Uterus (tissue), 4 donors: ENCODE measurements around the gene AK2. TPM values are rescaled to one million over a fixed set of nuclear protein-coding genes. Genes with fewer than 3 reads are reported as not detected.

Experiments
- DNase-seq, 2 donors: peaks; one replicate each; pipeline ENCODE4 v3.0.0-alpha.2; 2019 to 2020
- H3K27ac ChIP-seq, 2 donors: fragments of 200-600 bp; sonication (generic); 1 replicate in 1 of 2; 2 replicates in 1 of 2; pipeline ENCODE4 v1.5.1; 2016 to 2018
- H3K27me3 ChIP-seq, 2 donors: fragments of 200-600 bp; sonication (generic); one replicate each; pipeline ENCODE4 v1.5.1; 2018 to 2019; ENCODE audit warnings: control low read depth in 1 of 2
- H3K36me3 ChIP-seq, 2 donors: fragments of 200-600 bp; sonication (generic); one replicate each; pipeline ENCODE4 v1.5.1; 2019; ENCODE audit warnings: control low read depth in 1 of 2
- H3K4me1 ChIP-seq, 2 donors: fragments of 200-600 bp; sonication (generic); one replicate each; pipeline ENCODE4 v1.5.1; 2018 to 2019; ENCODE audit warnings: control low read depth in 1 of 2
- H3K4me3 ChIP-seq, 2 donors: fragments of 200-600 bp; sonication (generic); 1 replicate in 1 of 2; 2 replicates in 1 of 2; pipeline ENCODE4 v1.5.1; 2018 to 2019; ENCODE audit warnings: mild to moderate bottlenecking in 1 of 2
- H3K9me3 ChIP-seq, 2 donors: fragments of 200-600 bp; sonication (generic); one replicate each; pipeline ENCODE4 v1.5.1; 2019; ENCODE audit warnings: control low read depth in 1 of 2
- CTCF ChIP-seq, 4 experiments: fragments of 200-600 bp in 2 of 4; fragments of 450-650 bp in 2 of 4; sonication (generic) in 2 of 4; IDR thresholded peaks; one replicate each; pipeline ENCODE4 v1.5.1; 2016 to 2019; ENCODE audit warnings: antibody characterized with exemption in 4 of 4, mild to moderate bottlenecking in 2 of 4, moderate library complexity in 1 of 4
- POLR2A ChIP-seq, 2 donors: fragments of 450-650 bp; IDR thresholded peaks; one replicate each; pipeline ENCODE4 v1.6.1; 2016; ENCODE audit warnings: antibody characterized with exemption in 2 of 2, mild to moderate bottlenecking in 1 of 2, moderate library complexity in 1 of 2
- intact Hi-C: fragments of 100-400 bp; cut with DNase I; formaldehyde crosslinking; loops from one replicate; pipeline ENCODE4 v1.15.1; 2023; ENCODE audit warnings: low total_unique reads
- total RNA-seq, 4 donors: library from RNA; depleted of rRNA in 3 of 4; stranded (reverse); fragments of >200 nt in 3 of 4; gene quantifications; one replicate each; pipeline versions ENCODE4 v1.1.0 to v1.2.4, GENCODE V29; 2014 to 2023
- donor health status: DM: yes; HTN: yes; CAD: no.

Gene AK2
- total RNA-seq, 4 donors from 2014 or later = 47.6 to 126 (median 89.2) TPM

DNA sequence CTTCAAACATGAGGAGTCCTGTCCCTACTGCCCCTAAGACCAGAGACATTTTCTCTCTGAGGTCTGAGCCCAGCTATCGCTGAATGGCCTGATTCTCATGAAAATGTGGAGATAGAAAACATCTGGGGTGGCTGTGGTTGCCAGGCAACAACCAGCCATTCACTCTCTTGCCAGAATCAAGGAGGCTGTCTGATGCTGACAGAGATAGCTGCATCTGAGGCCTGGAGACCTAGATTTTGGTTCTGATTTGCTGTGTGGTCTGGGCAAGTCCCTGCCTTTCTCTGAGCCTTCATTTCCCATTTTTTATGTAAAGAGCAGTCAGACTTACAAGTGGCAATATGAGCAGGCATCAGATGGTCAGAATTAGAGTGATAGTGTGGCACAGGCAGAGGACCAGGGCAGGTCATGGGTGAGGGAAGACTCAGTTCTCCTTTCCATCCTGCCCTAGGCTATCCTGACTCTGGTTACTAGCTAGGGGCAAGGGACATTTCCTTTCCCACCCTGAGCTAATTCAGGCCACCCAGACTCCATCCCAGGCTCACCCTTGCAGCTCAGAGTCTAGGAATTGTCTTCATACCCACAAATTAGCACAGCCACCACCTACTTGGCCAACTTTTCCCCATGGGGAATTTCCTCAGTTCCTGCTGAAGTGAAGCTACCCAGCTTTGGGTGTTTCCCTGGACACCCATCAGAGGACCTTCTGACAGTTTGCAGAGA lies 52.1 kb downstream of the AK2 start:
- Histone ChIP-seq H3K27ac (no peak overlapping the region), H3K36me3 (no peaks in the 10 kb centered on the region), H3K4me3 (no peak overlapping the region), H3K9me3 (no peaks in the 10 kb centered on the region), H3K4me1 (peaks cover 3 to 7% of the 10 kb centered on the region in 2 donors), H3K27me3 (no peaks in the 10 kb centered on the region)
- no peak for TF ChIP-seq CTCF (IDR thresholded peaks at IDR 0.05)
- TF ChIP-seq POLR2A (IDR thresholded peaks at IDR 0.05) = no peak
- DNase-seq = no peak
- intact Hi-C loops = no loop called here

DNA sequence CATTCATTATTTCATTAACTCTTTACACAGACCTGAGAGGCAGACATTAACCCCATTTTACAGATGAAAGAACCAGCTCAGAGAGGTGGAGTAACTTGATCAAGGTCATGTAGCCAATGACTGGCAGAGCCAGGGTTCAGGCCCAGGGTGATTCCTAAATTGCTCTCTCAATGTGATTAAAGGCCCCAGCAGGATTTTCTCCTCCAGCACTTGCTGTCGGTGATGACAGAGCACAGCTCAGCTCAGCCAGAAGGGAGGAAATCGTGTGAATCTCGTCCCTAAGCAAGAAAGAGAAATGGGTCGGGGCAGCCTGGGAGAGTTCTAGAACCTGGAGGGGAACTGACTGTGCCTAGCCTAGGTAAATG lies 52.6 kb downstream of the AK2 start:
- H3K36me3 ChIP-seq = no peaks in the 10 kb centered on the region
- H3K9me3 ChIP-seq = no peaks in the 10 kb centered on the region
- H3K4me1 ChIP-seq = peaks cover 3 to 6% of the 10 kb centered on the region in 2 donors
- intact Hi-C loops = no loop called here
- no peak overlapping the region for H3K27ac ChIP-seq
- H3K27me3 ChIP-seq = no peaks in the 10 kb centered on the region
- no peak overlapping the region for H3K4me3 ChIP-seq
- DNase-seq = no peak
- no peak for TF ChIP-seq POLR2A (IDR thresholded peaks at IDR 0.05)
- TF ChIP-seq CTCF (IDR thresholded peaks at IDR 0.05) = no peak

- intact Hi-C loops = no loop called here
- no peaks in the 10 kb centered on the region for H3K4me1 ChIP-seq
- H3K27ac ChIP-seq = no peak overlapping the region
- H3K36me3 ChIP-seq = no peaks in the 10 kb centered on the region
- no peak for TF ChIP-seq CTCF (IDR thresholded peaks at IDR 0.05)
- no peak for TF ChIP-seq POLR2A (IDR thresholded peaks at IDR 0.05)
- DNase-seq = no peak
- H3K27me3 ChIP-seq = no peaks in the 10 kb centered on the region
- no peak overlapping the region for H3K4me3 ChIP-seq
- no peaks in the 10 kb centered on the region for H3K9me3 ChIP-seq
Observed at GRCh38 chr1:32983020-32983419, 53.7 kb downstream of the AK2 start.

DNA sequence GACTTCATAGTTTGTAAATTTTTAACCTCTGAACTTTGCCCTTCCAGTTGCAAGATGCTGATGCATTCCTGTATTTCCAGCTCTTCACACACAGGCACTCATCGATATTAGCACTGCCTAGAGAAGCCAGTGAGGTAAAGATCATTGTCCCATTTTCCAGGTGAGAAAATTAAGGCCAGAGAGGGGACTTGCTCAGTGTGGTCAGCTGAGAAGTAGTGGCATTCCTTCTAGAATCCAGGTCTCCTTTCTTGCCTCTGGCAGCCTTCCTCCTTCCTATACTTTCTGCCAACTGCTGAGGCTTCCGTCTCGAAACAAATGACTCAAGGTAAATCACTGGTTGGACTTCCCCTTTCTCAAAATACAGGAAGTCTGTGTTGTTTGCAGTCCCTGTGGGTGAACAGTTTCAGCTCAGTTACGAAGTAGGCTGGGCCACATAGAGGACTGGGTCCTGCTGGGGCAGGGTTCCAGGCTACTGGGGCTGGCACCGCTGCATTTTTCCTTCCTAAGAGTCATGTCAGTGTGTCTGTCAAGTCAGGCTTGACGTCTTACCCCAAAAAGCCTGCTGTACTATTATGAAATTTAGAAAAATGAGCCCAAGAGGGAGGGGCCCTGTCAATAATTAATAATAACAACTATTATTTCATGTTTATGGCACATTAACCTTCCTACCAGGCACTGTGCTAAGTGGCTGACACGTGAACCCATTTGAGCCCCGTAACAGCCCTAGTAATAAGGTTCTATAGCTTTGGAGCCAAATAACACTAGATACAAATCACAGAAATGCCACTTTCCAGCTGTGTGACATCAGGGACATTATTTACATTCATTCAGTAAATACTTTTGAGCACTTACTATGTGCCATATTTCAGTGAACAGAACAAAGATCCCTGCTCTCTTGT lies 55.4 kb downstream of the AK2 start:
- Histone ChIP-seq H3K9me3 (no peaks in the 10 kb centered on the region), H3K4me1 (no peaks in the 10 kb centered on the region), H3K4me3 (no peak overlapping the region), H3K36me3 (no peaks in the 10 kb centered on the region), H3K27ac (peak overlapping the region; percentile 38 to 65), H3K27me3 (no peaks in the 10 kb centered on the region)
- intact Hi-C loops = no loop called here
- no peak for TF ChIP-seq CTCF (IDR thresholded peaks at IDR 0.05)
- TF ChIP-seq POLR2A (IDR thresholded peaks at IDR 0.05) = peak in 1 of 2 donors; percentile 23
- peak in 1 of 2 donors; percentile 37 for DNase-seq

GRCh38 chr1:32980080-32980479 lies 56.6 kb downstream of the AK2 start:
- DNase-seq = no peak

More at GRCh38 chr1:32980080-32980479, 56.6 kb downstream of the AK2 start:
- Histone ChIP-seq H3K9me3 (no peaks in the 10 kb centered on the region), H3K4me3 (no peak overlapping the region), H3K4me1 (no peaks in the 10 kb centered on the region), H3K27me3 (no peaks in the 10 kb centered on the region), H3K27ac (no peak overlapping the region), H3K36me3 (no peaks in the 10 kb centered on the region)
- intact Hi-C loops = no loop called here
- TF ChIP-seq POLR2A (IDR thresholded peaks at IDR 0.05) (no peak), CTCF (IDR thresholded peaks at IDR 0.05) (no peak)
